Prostate gland (tissue), 2 donors: Measurements from ENCODE around the gene RSPO1. TPM values are rescaled to one million over a fixed set of nuclear protein-coding genes. Genes with fewer than 3 reads are reported as not detected.

Experiments used
- DNase-seq: peaks from one replicate; pipeline ENCODE4 v3.0.0-alpha.2; 2019; ENCODE audit warnings: low spot score
- H3K27ac ChIP-seq, 2 donors: fragments of 200-600 bp; sonication (generic); 2 replicates each; pipeline ENCODE4 v1.5.1; 2017 to 2019
- H3K27me3 ChIP-seq: fragments of 200-600 bp; sonication (generic); replicated peaks from 2 replicates; pipeline ENCODE4 v1.5.1; 2019; ENCODE audit not compliant: insufficient read depth
- H3K36me3 ChIP-seq, 2 donors: fragments of 200-600 bp; sonication (generic); 1 replicate in 1 of 2; 2 replicates in 1 of 2; pipeline versions ENCODE4 v1.5.1 to v1.8.1; 2017 to 2019
- H3K4me1 ChIP-seq: fragments of 200-600 bp; sonication (generic); replicated peaks from 2 replicates; pipeline ENCODE4 v1.5.1; 2019
- H3K4me3 ChIP-seq, 2 donors: fragments of 200-600 bp; sonication (generic); 2 replicates each; pipeline ENCODE4 v1.5.1; 2017 to 2019
- H3K9me3 ChIP-seq: fragments of 200-600 bp; sonication (generic); 2 replicates; pipeline ENCODE4 v1.5.1; 2017
- POLR2A ChIP-seq: fragments of 450-650 bp; IDR thresholded peaks from one replicate; pipeline ENCODE4 v1.6.1; 2016; ENCODE audit warnings: antibody characterized with exemption, mild to moderate bottlenecking
- POLR2AphosphoS5 ChIP-seq: sonication (generic); formaldehyde crosslinking; IDR thresholded peaks from one replicate; pipeline ENCODE4 v1.6.1; 2017; ENCODE audit warnings: antibody characterized with exemption
- WGBS: methylation state at CpG from one replicate; pipeline ENCODE4 v1.1.5; 2018; 5-methylcytosine and 5-hydroxymethylcytosine counted together
- intact Hi-C: fragments of 100-400 bp; cut with DNase I; formaldehyde crosslinking; loops from one replicate; pipeline ENCODE4 v1.14.2; 2022
- total RNA-seq, 2 donors: library from RNA; depleted of rRNA; stranded (reverse); fragments of >200 nt; gene quantifications; one replicate each; pipeline ENCODE4 v1.1.0, GENCODE V29; 2016
- TF ChIP-seq, protein P1 (sequence below), 4 experiments: fragments of 200-600 bp in 2 of 4; fragments of 450-650 bp in 2 of 4; sonication (generic) in 2 of 4; IDR thresholded peaks; 1 replicate in 3 of 4; 2 replicates in 1 of 4; pipeline ENCODE4 v1.5.1; 2016 to 2019; ENCODE audit warnings: antibody characterized with exemption in 4 of 4, mild to moderate bottlenecking in 2 of 4, moderate library complexity in 2 of 4

Gene RSPO1
- total RNA-seq, 2 donors from 2014 or later, result 1.6 TPM

DNA sequence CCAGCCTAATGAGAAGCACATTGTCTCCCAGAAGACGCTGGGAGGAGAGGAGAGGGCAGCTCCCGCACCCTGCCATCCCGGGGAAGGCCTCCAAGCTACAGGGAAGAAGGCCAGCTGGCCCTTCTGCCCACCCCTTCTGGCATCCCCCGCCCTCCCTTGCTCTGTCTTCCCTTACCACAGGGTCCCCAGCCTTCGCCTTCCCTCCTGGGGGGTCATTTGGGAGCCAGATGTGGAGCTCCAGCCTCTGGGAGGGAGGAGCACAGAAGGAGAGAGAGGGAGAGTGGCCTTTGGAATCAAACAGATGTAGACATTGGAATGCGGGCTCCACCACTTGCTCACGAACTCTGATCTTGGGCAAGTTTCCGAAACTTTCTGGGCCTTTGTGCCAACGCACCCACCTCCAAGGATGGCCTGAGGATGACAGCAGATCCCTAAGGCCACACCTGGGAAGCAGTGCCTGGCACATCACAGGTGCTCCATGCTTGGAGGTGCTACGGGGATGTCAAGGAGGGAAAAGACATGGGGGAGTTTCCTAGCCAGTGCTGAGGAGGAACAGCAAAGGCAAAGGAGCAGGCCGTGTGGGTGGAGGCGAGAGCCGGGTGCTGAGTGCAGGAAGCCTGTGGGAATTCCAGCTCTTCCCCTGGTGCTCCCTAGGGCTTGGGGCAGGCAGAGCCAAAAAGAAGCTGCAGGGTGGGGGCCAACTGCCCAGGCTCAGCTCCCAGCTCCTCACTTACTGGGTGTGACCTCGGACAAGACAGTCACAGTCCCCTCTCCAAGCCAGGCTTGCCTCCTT, 23.1 kb upstream of the RSPO1 start:
- Histone ChIP-seq H3K9me3 (no peaks in the 10 kb centered on the region), H3K36me3 (no peaks in the 10 kb centered on the region), H3K4me1 (no peaks in the 10 kb centered on the region), H3K4me3 (no peak overlapping the region), H3K27ac (no peak overlapping the region), H3K27me3 (no peaks in the 10 kb centered on the region)
- DNase-seq, result no peak
- 69% methylated on average over 14 of the region's 14 CpGs for WGBS
- no peak for TF ChIP-seq POLR2AphosphoS5
- no peak for TF ChIP-seq POLR2A
- intact Hi-C loops, result no loop called here

DNA sequence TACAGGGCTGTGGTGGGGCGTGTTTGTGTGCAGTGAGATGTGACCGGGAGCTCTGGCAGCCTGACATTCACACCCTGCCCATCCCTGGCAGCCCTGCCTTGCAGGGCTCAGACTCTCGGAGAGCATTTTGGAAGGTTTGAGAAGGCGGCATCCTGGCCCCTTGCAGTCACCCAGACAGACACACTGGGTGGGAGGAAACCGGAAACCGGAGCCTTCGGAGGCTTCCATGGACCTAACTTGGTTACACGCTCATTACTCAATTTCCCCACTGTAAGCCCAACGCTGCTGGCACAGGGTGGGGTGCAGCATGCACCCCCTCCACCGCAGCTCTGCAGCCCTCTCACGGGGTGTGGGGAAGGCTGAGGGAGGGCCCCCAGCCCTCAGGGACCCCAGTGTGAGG, 22.2 kb upstream of the RSPO1 start:
- WGBS, result 78% methylated on average over 11 of the region's 11 CpGs
- no peak for TF ChIP-seq POLR2AphosphoS5
- H3K9me3 ChIP-seq, result no peaks in the 10 kb centered on the region
- no peaks in the 10 kb centered on the region for H3K4me1 ChIP-seq
- no peaks in the 10 kb centered on the region for H3K27me3 ChIP-seq
- DNase-seq, result no peak
- H3K27ac ChIP-seq, result no peak overlapping the region
- H3K4me3 ChIP-seq, result no peak overlapping the region
- intact Hi-C loops, result no loop called here
- no peaks in the 10 kb centered on the region for H3K36me3 ChIP-seq

DNA sequence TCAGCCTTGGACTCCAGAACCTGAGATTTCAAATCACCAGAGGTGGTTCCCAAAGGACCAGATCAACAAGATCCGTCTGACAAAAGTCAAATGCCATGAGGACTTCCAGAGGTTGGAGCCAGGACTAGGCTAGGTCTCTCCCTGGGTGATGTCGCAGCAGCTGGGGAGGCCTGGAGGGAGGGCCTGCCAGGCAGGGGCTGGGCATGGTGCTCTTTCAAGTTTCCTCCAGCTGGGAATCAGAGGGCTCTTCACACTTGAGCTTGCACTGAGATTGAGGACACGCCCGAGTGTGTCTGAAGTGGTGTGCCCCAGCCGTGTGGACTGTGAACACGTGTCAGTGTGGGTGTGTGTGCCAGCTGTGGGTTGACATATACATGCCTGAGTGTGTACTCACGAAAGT, 21.3 kb upstream of the RSPO1 start:
- DNase-seq, result no peak
- 68% methylated on average over 7 of the region's 7 CpGs for WGBS
- H3K4me1 ChIP-seq, result no peaks in the 10 kb centered on the region
- intact Hi-C loops, result no loop called here
- TF ChIP-seq POLR2AphosphoS5 (no peak), POLR2A (no peak)
- TF ChIP-seq, protein P1, sequence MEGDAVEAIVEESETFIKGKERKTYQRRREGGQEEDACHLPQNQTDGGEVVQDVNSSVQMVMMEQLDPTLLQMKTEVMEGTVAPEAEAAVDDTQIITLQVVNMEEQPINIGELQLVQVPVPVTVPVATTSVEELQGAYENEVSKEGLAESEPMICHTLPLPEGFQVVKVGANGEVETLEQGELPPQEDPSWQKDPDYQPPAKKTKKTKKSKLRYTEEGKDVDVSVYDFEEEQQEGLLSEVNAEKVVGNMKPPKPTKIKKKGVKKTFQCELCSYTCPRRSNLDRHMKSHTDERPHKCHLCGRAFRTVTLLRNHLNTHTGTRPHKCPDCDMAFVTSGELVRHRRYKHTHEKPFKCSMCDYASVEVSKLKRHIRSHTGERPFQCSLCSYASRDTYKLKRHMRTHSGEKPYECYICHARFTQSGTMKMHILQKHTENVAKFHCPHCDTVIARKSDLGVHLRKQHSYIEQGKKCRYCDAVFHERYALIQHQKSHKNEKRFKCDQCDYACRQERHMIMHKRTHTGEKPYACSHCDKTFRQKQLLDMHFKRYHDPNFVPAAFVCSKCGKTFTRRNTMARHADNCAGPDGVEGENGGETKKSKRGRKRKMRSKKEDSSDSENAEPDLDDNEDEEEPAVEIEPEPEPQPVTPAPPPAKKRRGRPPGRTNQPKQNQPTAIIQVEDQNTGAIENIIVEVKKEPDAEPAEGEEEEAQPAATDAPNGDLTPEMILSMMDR (IDR thresholded peaks at IDR 0.05), result no peak
- no peak overlapping the region for H3K27ac ChIP-seq
- no peaks in the 10 kb centered on the region for H3K36me3 ChIP-seq
- no peaks in the 10 kb centered on the region for H3K9me3 ChIP-seq
- H3K27me3 ChIP-seq, result no peaks in the 10 kb centered on the region
- no peak overlapping the region for H3K4me3 ChIP-seq

DNA sequence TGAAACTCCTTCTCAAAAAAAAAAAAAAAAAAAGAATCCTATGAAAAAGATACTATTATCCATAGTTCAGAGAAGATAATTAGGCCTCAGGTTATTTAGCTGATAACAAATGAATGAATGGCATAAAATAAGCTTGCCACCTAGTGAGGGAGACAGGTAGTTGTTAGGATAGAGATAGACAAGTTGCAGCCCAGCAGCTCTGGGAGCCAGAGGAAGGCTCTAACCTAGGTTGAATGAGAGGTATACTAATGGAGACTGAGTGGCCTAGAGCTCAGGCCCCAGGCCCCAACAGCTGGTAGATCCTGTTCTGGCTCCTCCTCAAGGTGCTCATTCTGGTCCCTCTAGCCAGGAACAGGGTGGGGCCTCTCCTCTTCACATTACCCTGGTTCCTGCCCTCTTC, 20.6 kb upstream of the RSPO1 start:
- no peak for DNase-seq
- H3K36me3 ChIP-seq, result no peaks in the 10 kb centered on the region
- H3K9me3 ChIP-seq, result no peaks in the 10 kb centered on the region
- no peaks in the 10 kb centered on the region for H3K27me3 ChIP-seq
- no peak overlapping the region for H3K4me3 ChIP-seq
- intact Hi-C loops, result no loop called here
- TF ChIP-seq, protein P1 (IDR thresholded peaks at IDR 0.05), result no peak
- TF ChIP-seq POLR2A (no peak), POLR2AphosphoS5 (no peak)
- H3K4me1 ChIP-seq, result no peaks in the 10 kb centered on the region
- H3K27ac ChIP-seq, result no peak overlapping the region

DNA sequence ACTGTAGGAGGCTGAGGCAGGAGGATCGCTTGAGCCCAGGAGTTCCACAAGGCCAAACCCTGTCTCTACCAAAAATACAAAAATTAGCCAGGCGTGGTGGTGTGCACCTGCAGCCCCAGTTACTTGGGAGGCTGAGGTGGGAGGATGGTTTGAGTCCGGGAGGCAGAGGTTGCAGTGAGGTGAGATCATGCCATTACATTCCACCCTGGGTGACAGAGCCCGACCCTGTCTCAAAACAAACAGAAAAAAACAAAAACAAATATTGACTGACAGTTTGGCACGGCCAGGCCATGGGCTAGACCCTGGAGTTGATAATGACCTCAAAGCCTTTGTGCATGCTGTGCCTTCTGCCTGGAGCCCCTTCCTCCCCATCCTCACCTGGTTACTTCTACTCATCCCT, 19.2 kb upstream of the RSPO1 start:
- H3K4me3 ChIP-seq, result no peak overlapping the region
- no peak for DNase-seq
- WGBS, result 63% methylated on average over 5 of the region's 5 CpGs
- H3K9me3 ChIP-seq, result no peaks in the 10 kb centered on the region
- no peaks in the 10 kb centered on the region for H3K27me3 ChIP-seq
- no peaks in the 10 kb centered on the region for H3K4me1 ChIP-seq
- intact Hi-C loops, result no loop called here
- no peak for TF ChIP-seq POLR2A
- TF ChIP-seq POLR2AphosphoS5, result no peak
- TF ChIP-seq, protein P1 (IDR thresholded peaks at IDR 0.05), result no peak
- H3K36me3 ChIP-seq, result no peaks in the 10 kb centered on the region
- H3K27ac ChIP-seq, result no peak overlapping the region

DNA sequence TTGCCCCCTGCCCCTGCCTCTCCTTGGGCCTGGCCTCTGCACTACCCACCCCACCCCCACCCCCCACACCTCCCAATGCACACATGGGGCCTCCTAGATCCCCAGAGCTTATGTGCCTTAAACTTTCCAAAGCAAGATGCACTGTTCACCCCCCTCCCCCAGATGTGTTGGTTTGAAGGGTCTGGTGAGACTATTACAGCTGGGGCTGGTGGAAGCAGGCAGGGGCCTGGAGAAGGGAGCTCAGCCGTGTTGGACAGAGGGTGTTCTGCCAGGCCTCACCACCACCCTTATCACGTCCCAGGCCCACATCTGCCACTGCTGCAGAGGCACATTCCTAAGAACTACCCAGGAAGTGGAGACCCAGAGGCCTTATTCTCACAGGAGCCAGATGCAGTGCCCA, 18.3 kb upstream of the RSPO1 start:
- WGBS, result 48% methylated on average over 2 of the region's 2 CpGs
- TF ChIP-seq POLR2AphosphoS5 (no peak), POLR2A (no peak)
- TF ChIP-seq, protein P1 (IDR thresholded peaks at IDR 0.05), result no peak
- H3K9me3 ChIP-seq, result no peaks in the 10 kb centered on the region
- H3K27me3 ChIP-seq, result no peaks in the 10 kb centered on the region
- H3K27ac ChIP-seq, result no peak overlapping the region
- DNase-seq, result no peak
- H3K4me1 ChIP-seq, result no peaks in the 10 kb centered on the region
- H3K4me3 ChIP-seq, result no peak overlapping the region
- H3K36me3 ChIP-seq, result no peaks in the 10 kb centered on the region
- intact Hi-C loops, result no loop called here
